GM19328 (cell line): ENCODE data around the gene CCR5AS.
"Not testable (repeated sequence)": the region's sequence is repeated elsewhere in the genome, so short reads cannot be mapped to it uniquely, and the experiment has no call there.

Source experiments
- ATAC-seq: cut with Tn5 transposase; IDR thresholded peaks from one replicate; pipeline ENCODE4 v1.9.1; 2021; ENCODE audit warnings: mild to moderate bottlenecking, moderate library complexity; ENCODE audit not compliant: unreplicated experiment

Gene CCR5AS

GRCh38 chr3:46359733-46360493 is 47.0 kb downstream of the CCR5AS start:
- ATAC-seq, result no peak

- ATAC-seq, result no peak
Observed at GRCh38 chr3:46358466-46358865, 48.4 kb downstream of the CCR5AS start.

- ATAC-seq, result no peak
Observed at GRCh38 chr3:46356909-46357308, 50.0 kb downstream of the CCR5AS start.

GRCh38 chr3:46356276-46356675 is 50.6 kb downstream of the CCR5AS start:
- no peak for ATAC-seq

- ATAC-seq, result no peak
Observed at GRCh38 chr3:46354984-46355383, 51.9 kb downstream of the CCR5AS start.

- no peak for ATAC-seq
Observed at GRCh38 chr3:46354478-46354877, 52.4 kb downstream of the CCR5AS start.

GRCh38 chr3:46353647-46354410 is 53.0 kb downstream of the CCR5AS start, which contains the start of gene CCR2:
Gene CCR2, plus strand, starts transcription at chr3:46354111. Its CDS starts 3,417 bp downstream, at chr3:46357528.
- no peak for ATAC-seq

- ATAC-seq, result no peak
Observed at GRCh38 chr3:46353090-46353489, 53.8 kb downstream of the CCR5AS start.

GRCh38 chr3:46351646-46352045 is 55.2 kb downstream of the CCR5AS start:
- no peak for ATAC-seq

- no peak for ATAC-seq
Observed at GRCh38 chr3:46350262-46350565, 56.7 kb downstream of the CCR5AS start.

GRCh38 chr3:46349484-46350261 is 57.2 kb downstream of the CCR5AS start:
- no peak for ATAC-seq

GRCh38 chr3:46348823-46349482 is 57.9 kb downstream of the CCR5AS start:
- ATAC-seq, result no peak

- ATAC-seq, result no peak
Observed at GRCh38 chr3:46344476-46344875, 62.4 kb downstream of the CCR5AS start.

GRCh38 chr3:46338840-46339239 is 68.0 kb downstream of the CCR5AS start:
- no peak for ATAC-seq

GRCh38 chr3:46337911-46338310 is 69.0 kb downstream of the CCR5AS start:
- ATAC-seq, result no peak

GRCh38 chr3:46335541-46335940 is 71.3 kb downstream of the CCR5AS start:
- no peak for ATAC-seq

GRCh38 chr3:46334741-46335478 is 72.0 kb downstream of the CCR5AS start:
- ATAC-seq, result no peak

GRCh38 chr3:46330676-46331075 is 76.2 kb downstream of the CCR5AS start:
- ATAC-seq, result not testable (repeated sequence)

- ATAC-seq, result no peak
Observed at GRCh38 chr3:46325645-46326300, 81.1 kb downstream of the CCR5AS start.

GRCh38 chr3:46324036-46324435 is 82.8 kb downstream of the CCR5AS start:
- ATAC-seq, result no peak
